ENCODE data around the gene FAM3C.

Gene FAM3C

GRCh38 chr7:121328508-121329190, 67.5 kb downstream of the FAM3C start, which contains the start of gene WNT16:
Gene WNT16 (plus strand): TSS chr7:121329000. CDS start chr7:121329293, 293 bp downstream.
- Histone ChIP-seq H3K9me3 (ENCODE audit: control insufficient read depth, insufficient read depth, low read length) (no peaks in the 10 kb centered on the region), H3F3A (ENCODE audit: control insufficient read depth, insufficient read depth) (no peaks in the 10 kb centered on the region), H3K4me3 (ENCODE audit: low read length) (peak within 1 kb of the TSS; percentile 53), H3K79me2 (ENCODE audit: control insufficient read depth, low read length) (no peaks in the 10 kb centered on the region), H3K4me2 (ENCODE audit: low read length) (peak within 1 kb of the TSS; percentile 54), H3K36me3 (ENCODE audit: control insufficient read depth, low read length) (no peaks in the 10 kb centered on the region), H3K9me2 (replicated peaks; ENCODE audit: control insufficient read depth, low read length) (no peaks in the 10 kb centered on the region), H3K27ac (ENCODE audit: low read depth, low read length) (no peak within 1 kb of the TSS), H3K4me1 (ENCODE audit: control insufficient read depth, low read length) (no peaks in the 10 kb centered on the region; the same call in 1 of the 2 replicates), H4K20me1 (ENCODE audit: control insufficient read depth, insufficient read depth, low read depth, low read length) (no peaks in the 10 kb centered on the region), H3K27me3 (ENCODE audit: control insufficient read depth, low read length) (peaks cover 36% of the 10 kb centered on the region)
- TF ChIP-seq CTCF (IDR thresholded peaks at IDR 0.05; ENCODE audit: low read depth, low read length, poor library complexity, severe bottlenecking) (no peak), EZH2phosphoT487 (IDR thresholded peaks at IDR 0.05; ENCODE audit: borderline replicate concordance, low read length) (no peak)

GRCh38 chr7:121327671-121328070, 68.4 kb downstream of the FAM3C start:
- TF ChIP-seq EZH2phosphoT487 (IDR thresholded peaks at IDR 0.05; ENCODE audit: borderline replicate concordance, low read length), result no peak
- TF ChIP-seq CTCF (IDR thresholded peaks at IDR 0.05; ENCODE audit: low read depth, low read length, poor library complexity, severe bottlenecking), result no peak
- H3F3A ChIP-seq (ENCODE audit: control insufficient read depth, insufficient read depth), result no peaks in the 10 kb centered on the region
- no peaks in the 10 kb centered on the region for H3K9me3 ChIP-seq (ENCODE audit: control insufficient read depth, insufficient read depth, low read length)
- H3K4me3 ChIP-seq (ENCODE audit: low read length), result no peak overlapping the region
- H3K4me1 ChIP-seq (ENCODE audit: control insufficient read depth, low read length), result no peaks in the 10 kb centered on the region; the same call in 1 of the 2 replicates
- H3K79me2 ChIP-seq (ENCODE audit: control insufficient read depth, low read length), result no peaks in the 10 kb centered on the region
- H3K9me2 ChIP-seq (replicated peaks; ENCODE audit: control insufficient read depth, low read length), result no peaks in the 10 kb centered on the region
- H3K27me3 ChIP-seq (ENCODE audit: control insufficient read depth, low read length), result peaks cover 36% of the 10 kb centered on the region
- H3K27ac ChIP-seq (ENCODE audit: low read depth, low read length), result no peak overlapping the region
- no peaks in the 10 kb centered on the region for H4K20me1 ChIP-seq (ENCODE audit: control insufficient read depth, insufficient read depth, low read depth, low read length)
- no peak overlapping the region for H3K4me2 ChIP-seq (ENCODE audit: low read length)
- no peaks in the 10 kb centered on the region for H3K36me3 ChIP-seq (ENCODE audit: control insufficient read depth, low read length)

- no peaks in the 10 kb centered on the region for H3F3A ChIP-seq (ENCODE audit: control insufficient read depth, insufficient read depth)
- H3K4me3 ChIP-seq (ENCODE audit: low read length), result no peak overlapping the region
- H3K4me1 ChIP-seq (ENCODE audit: control insufficient read depth, low read length), result no peaks in the 10 kb centered on the region
- H3K27ac ChIP-seq (ENCODE audit: low read depth, low read length), result no peak overlapping the region
- no peaks in the 10 kb centered on the region for H3K9me3 ChIP-seq (ENCODE audit: control insufficient read depth, insufficient read depth, low read length)
- no peaks in the 10 kb centered on the region for H4K20me1 ChIP-seq (ENCODE audit: control insufficient read depth, insufficient read depth, low read depth, low read length)
- peaks cover 9% of the 10 kb centered on the region for H3K27me3 ChIP-seq (ENCODE audit: control insufficient read depth, low read length)
- no peaks in the 10 kb centered on the region for H3K36me3 ChIP-seq (ENCODE audit: control insufficient read depth, low read length)
- no peaks in the 10 kb centered on the region for H3K79me2 ChIP-seq (ENCODE audit: control insufficient read depth, low read length)
- H3K9me2 ChIP-seq (replicated peaks; ENCODE audit: control insufficient read depth, low read length), result no peaks in the 10 kb centered on the region
- no peak overlapping the region for H3K4me2 ChIP-seq (ENCODE audit: low read length)
- TF ChIP-seq EZH2phosphoT487 (IDR thresholded peaks at IDR 0.05; ENCODE audit: borderline replicate concordance, low read length) (no peak), CTCF (IDR thresholded peaks at IDR 0.05; ENCODE audit: low read depth, low read length, poor library complexity, severe bottlenecking) (no peak)
Observed at GRCh38 chr7:121323515-121324302, 72.4 kb downstream of the FAM3C start.

Measured in DOHH2 (cell line).